Cardiac septum (tissue), 1 donor: ENCODE results near the gene RGPD8. TPM values are rescaled to one million over a fixed set of nuclear protein-coding genes. Genes with fewer than 3 reads are reported as not detected.

Source experiments
- DNase-seq: peaks from one replicate; pipeline ENCODE4 v3.0.0-alpha.2; 2020; ENCODE audit warnings: low spot score
- intact Hi-C: fragments of 100-400 bp; cut with DNase I; formaldehyde crosslinking; loops from one replicate; pipeline ENCODE4 v1.14.0; 2022
- total RNA-seq: library from RNA; stranded (reverse); fragmentation: NEBNext Ultra II Directional; extraction: Animal tissue kit (Norgen Biotek cat#: 25700); gene quantifications from one replicate; pipeline ENCODE4 v1.2.1, GENCODE V29; 2021
- donor health status: DM: no; HTN: no; CAD: no.

RGPD8 gene
- total RNA-seq, 1 donor from 2014 or later: 10.6 TPM

DNA sequence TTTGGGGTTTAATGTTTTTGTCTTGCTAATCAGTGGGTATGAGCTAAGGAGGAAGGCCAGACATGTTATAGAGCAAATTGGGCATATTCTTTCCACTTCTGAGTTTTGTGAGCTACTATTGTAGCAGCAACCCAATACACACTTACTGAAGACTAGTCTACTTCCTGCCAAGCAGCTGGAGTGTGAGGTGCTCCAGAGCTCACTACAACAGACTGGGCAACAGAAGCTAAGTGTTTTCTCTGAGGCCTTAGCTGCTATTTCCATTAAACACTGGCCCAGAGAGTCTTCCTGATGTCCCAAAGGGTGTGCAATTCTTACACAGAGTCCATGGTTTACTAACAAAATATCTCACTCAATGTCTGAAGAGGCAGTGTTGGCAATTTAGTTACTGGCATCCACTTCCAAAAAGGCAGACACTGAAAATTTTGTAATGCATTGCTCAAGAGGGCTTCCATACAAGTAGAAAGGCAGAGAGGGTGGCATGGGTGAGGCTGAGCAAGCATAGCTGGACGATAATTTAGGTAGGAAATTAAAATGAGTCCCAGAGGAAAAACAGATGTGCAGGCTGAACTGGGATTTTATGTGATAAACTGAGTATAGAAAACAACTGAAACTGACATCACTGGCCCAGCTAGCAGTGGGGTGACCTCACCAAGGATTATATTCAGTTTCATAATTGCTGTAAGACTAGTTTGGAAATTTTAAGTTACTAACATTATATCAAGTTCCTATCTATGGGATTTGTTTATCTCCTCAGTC is 89.4 kb downstream of the RGPD8 start:
- intact Hi-C loops: no loop called here

DNA sequence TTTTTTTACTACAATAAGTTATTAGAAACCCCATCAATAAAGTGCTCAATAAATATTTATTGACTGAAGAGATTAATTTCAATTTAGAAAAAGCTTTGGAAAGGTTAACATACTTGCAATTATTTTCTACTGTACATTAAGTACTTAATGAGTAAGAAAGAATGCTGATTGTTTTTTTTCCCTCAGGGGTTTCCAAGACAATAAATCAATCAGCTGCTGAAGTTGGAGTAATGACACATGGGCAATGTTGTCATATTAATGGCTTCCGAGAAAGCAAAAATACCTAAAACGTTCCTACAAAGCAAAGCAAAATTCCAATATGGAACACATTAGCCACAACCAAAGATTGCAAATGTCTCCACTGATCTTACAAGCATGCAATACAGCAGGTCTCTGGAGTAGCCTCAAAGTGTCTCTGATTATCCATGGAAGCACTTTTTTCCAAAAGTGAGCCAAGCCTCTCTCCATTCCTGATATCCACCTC is 91.3 kb downstream of the RGPD8 start:
- DNase-seq: no peak
- intact Hi-C loops: no loop called here

More for the DNA sequence above, 89.4 kb downstream of the RGPD8 start:
- no peak for DNase-seq

DNA sequence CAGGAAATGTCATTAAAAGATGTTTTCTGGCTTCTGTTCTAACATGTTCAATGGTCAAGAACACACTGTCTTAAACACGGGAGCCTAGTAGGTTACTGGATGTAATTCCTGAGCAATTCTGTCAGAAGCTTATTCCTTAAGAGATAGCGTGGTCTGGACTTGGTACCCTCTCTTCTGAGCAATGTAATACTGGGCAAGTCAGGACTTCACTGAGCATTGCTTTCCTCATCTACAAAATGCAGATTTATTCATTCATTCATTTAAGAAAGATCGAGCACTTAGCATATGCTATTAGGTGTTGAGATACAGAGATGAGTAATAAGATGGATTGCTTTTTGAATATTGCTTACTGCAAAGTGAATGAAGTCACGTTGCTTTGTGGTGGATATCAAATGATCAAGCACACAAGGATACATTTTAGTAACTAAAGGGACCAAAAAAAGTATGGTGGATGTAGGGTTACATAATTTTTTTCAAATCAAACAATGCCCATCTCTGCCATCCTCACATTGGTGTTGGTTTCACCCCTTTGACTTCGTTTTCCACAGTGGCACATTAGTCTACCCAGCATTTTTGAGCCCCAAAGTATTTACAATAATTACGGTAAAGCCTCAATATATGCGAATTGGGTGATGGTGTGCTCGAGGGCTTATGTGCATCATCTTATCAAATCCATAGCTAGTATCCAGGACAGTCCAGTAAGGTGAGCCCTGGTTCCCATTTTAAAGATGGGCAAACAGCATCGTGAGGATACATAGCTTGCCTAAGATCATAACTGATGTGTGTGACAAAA is 92.8 kb downstream of the RGPD8 start:
- intact Hi-C loops: no loop called here

GRCh38 chr2:112339986-112340385 is 93.5 kb downstream of the RGPD8 start:
- intact Hi-C loops: no loop called here
- DNase-seq: no peak

More for the DNA sequence above, 92.8 kb downstream of the RGPD8 start:
- no peak for DNase-seq

DNA sequence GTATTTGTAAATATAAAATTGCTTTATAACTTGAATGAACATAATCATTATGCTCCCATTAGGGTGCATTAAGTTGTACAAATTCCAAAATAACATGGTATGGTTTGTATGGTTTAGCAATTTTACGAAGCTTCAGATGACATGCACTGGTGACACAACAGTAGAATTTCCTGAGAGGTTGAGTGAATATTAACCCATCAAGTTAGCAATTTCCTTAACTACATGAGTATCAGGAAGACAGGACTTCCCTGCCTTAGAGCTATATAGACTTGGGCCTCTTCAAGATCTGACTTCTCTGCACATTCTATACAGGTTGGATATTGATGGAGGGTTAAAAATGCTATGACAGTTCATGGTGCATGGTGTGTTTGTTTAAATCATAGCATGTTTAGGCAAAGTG is 97.8 kb downstream of the RGPD8 start:
- DNase-seq: no peak
- intact Hi-C loops: no loop called here

- no peak for DNase-seq
- intact Hi-C loops: no loop called here
These were observed 101.2 kb downstream of the RGPD8 start for GRCh38 chr2:112332123-112332696.

DNA sequence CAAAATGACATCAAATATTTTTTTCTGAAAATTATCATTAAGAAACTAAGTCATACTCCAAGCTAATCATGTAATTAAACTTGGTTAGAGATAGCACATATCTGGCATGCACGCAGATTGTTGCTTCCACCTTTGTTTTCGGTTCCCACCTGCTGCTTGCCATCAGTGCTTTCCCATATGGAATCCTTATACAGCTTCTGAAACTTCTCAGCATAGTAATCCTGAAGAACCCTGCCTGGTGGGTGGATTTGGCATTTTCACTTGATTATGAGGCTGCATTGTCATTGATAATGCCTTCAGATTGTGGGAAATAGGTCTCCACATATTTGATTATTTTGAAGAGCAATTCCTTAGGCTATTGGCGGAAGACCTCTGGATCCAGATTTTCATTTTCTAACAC is 110.5 kb downstream of the RGPD8 start:
- intact Hi-C loops: no loop called here
- no peak for DNase-seq

DNA sequence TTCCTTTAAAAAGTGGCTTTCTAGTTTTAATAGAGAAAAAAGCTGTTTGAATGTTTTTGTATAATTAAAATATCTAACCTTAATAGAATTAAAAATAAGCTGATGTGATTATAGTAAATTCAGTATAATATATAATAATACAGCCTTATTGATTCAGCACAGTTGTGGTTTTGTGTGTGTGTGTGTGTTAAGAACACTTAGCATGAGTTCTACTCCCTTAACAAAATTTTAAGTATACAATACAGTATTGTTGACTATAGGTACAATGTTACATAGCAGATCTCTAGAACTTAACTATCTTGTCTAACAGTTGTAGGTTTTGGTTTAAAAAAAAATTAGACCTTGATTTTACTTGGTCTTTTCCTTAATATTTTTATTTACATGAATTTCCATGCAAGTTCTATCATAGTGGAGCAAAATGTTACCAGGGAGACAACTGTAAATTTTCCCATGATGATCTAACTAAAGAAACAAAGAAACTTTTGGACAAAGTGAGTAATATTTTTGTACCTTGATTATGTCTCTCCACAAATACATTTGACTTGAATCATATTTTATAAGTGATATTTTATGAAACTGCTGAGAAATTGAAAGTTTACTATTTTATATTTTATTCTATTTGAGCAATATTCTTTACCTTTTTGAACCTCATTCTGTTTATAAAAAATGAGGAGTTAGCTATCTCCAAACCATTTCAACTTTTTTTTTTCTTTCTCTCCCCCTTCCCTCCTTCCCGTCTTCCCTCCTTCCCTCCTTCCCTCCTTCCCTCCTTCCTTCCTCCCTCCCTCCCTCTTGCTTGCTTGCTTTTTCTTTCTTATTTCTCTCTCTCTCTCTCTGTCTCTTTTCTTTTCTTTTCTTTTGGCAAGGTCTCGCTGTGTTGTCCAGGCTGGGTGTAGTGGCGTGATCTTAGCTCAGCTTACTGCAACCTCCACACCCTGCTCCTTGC is 111.8 kb downstream of the RGPD8 start:
- intact Hi-C loops: no loop called here
- no peak for DNase-seq

Other genes starting within 250 kb of the RGPD8 start
- gene ZC3H8, start 178.6 kb downstream of the RGPD8 start, total RNA-seq: 9.6 TPM
- 19.1 TPM for gene ZC3H6, start 158.0 kb downstream of the RGPD8 start, total RNA-seq
- 54.1 TPM for gene TTL, start 48.5 kb upstream of the RGPD8 start, total RNA-seq
- 10.1 TPM for gene POLR1B, start 108.8 kb upstream of the RGPD8 start, total RNA-seq
- gene CHCHD5, start 151.0 kb upstream of the RGPD8 start, total RNA-seq: 24.9 TPM
- 26.1 TPM for gene SLC20A1, start 212.3 kb upstream of the RGPD8 start, total RNA-seq